ENCODE measurements around the gene SCAF4.
"Not testable (repeated sequence)": the region's sequence is repeated elsewhere in the genome, so short reads cannot be mapped to it uniquely, and the experiment has no call there.

Gene SCAF4

GRCh38 chr21:31737586-31738397 is 5.9 kb upstream of the SCAF4 start:
- not testable (repeated sequence) for DNase-seq (ENCODE audit: low read depth)

- no peak for DNase-seq (ENCODE audit: low read depth)
Measured at GRCh38 chr21:31735511-31735992, 3.6 kb upstream of the SCAF4 start.

GRCh38 chr21:31733551-31734149 is 1.7 kb upstream of the SCAF4 start:
- DNase-seq (ENCODE audit: low read depth): no peak

- no peak for DNase-seq (ENCODE audit: low read depth)
Measured at GRCh38 chr21:31732597-31733550, 956 bp upstream of the SCAF4 start.

GRCh38 chr21:31731056-31731856 is 662 bp downstream of the SCAF4 start:
- DNase-seq (ENCODE audit: low read depth): peak; percentile 27

- no peak for DNase-seq (ENCODE audit: low read depth)
Measured at GRCh38 chr21:31730712-31731055, 1.2 kb downstream of the SCAF4 start.

GRCh38 chr21:31729622-31730343 is 2.1 kb downstream of the SCAF4 start:
- no peak for DNase-seq (ENCODE audit: low read depth)

GRCh38 chr21:31728952-31729351 is 3.0 kb downstream of the SCAF4 start:
- DNase-seq (ENCODE audit: low read depth): no peak

GRCh38 chr21:31728191-31728590 is 3.7 kb downstream of the SCAF4 start:
- DNase-seq (ENCODE audit: low read depth): no peak

- no peak for DNase-seq (ENCODE audit: low read depth)
Measured at GRCh38 chr21:31727181-31727580, 4.7 kb downstream of the SCAF4 start.

DNA sequence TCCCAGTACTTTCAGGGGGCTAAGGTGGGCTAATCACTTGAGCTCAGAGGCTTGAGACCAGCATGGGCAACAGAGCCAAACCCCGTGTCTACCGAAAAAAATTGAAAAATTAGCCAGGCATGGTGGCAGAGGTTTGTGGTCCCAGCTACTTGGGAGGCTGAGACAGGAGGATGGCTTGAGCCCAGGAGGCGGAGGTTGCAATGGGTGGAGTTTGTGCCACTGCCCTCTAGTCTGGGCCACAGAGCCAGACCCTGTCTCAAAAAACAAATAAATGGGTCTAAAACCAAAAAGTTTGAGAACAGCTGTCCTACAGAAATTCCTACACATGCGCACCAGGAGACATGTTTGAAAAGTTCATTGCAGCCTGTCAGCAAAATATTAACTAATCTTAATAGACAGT is 5.5 kb downstream of the SCAF4 start:
- no peak for DNase-seq (ENCODE audit: low read depth)

DNA sequence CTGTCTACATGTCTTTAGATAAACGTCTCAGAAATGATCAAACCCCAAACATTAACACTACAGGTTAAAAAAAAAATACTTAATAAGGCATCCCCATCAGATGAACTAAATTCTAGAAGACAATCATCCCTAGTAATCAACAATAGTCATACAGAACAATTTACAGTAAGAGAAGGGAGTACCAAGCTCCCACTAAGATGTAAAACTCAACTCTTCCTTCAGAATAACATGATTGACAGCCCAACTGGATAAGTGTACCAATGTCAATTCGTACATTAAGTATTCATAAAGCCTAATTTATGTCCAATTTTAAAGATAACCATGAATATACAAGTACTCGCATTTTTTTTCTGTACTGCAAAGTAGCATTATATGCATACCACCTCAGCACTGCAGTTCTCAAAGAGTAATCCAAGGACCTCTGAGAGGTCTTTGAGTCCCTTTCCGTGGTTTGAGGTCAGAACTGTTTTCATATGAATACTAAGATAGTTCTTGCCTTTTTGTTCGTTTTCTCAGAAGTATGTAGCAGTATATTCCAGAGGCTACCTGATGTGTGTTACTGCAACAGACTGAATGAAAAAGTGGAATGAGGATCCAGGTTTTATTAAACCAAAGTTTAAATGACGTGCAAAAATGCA is 6.6 kb downstream of the SCAF4 start:
- no peak for DNase-seq (ENCODE audit: low read depth)

DNA sequence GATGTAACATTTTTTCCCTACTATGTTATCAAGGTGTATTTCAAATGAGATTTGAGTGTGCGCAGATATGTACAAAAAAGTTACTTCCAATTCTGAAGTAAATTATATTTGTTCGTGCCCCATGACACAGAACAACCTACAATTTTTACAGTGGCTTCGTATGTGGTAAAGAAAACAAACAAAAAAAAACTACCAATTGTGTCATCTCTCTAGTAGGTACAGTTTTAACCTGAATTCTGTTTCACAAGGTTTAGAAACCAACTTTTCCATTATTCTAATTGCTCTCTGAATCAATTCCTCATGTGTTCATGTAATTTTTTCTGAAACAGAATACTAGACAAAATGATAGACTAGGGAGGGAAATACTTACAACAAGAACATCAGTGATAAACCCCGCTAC is 7.4 kb downstream of the SCAF4 start:
- DNase-seq (ENCODE audit: low read depth): no peak

GRCh38 chr21:31721381-31721780 is 10.5 kb downstream of the SCAF4 start:
- DNase-seq (ENCODE audit: low read depth): no peak

DNA sequence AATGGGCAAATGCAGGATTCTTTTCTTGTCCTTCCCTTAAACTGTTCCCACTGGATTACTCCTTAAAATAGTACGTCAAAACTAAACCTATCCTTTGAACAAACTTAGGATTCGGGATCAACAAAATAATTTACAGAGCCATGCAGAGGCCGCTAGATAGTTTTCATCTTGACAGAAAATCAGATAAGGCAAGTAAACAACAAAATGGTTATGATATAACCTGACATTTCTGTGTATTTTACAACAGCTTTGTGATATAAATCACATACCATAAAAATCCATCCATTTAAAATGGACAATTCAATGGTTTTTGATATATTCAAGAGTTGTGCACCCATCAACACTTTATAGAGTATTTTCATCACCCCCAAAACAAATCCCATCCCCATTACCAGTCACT is 11.2 kb downstream of the SCAF4 start:
- DNase-seq (ENCODE audit: low read depth): no peak

DNA sequence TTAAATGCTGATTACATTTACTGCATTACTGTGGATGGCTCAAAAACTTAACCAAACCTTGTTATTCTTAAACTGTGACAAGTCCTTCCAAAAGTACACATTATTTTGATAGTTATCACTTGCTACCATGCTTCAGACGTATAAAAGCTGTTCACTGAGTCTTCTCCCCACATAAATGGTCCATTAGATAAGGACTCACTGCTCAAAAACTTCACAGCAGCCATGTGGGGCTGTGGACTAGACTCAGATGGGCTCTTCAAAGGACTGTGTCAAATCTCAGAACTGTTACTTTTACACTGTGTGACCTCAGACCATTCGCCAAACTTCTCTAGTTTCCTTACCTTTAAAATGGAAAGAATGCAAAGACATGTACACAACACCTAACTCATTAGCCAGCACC is 11.6 kb downstream of the SCAF4 start:
- DNase-seq (ENCODE audit: low read depth): no peak

DNA sequence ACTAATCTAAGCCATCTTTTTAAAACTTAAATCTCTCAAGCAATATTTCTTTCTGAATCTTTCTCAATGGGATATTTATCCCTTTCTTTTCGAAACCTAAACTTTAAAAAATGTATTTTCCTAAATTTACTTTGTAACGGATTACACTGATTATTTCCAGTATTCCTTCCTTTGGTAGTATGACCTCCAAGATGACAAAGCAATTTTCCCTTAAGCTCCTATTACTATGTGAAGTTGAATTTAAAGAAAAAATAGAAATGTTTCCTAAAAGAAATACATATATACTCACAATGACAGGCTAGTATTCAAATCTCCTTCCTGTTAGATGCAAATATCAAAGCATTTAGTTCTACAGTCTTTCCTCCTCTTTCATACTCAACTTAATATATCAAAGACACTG is 15.8 kb downstream of the SCAF4 start:
- no peak for DNase-seq (ENCODE audit: low read depth)

GRCh38 chr21:31714741-31715365 is 17.1 kb downstream of the SCAF4 start:
- no peak for DNase-seq (ENCODE audit: low read depth)

GRCh38 chr21:31713973-31714740 is 17.8 kb downstream of the SCAF4 start:
- no peak for DNase-seq (ENCODE audit: low read depth)

Data from T-helper 22 cell (primary cell).